Measurements from ENCODE around the gene VBP1.

DNA sequence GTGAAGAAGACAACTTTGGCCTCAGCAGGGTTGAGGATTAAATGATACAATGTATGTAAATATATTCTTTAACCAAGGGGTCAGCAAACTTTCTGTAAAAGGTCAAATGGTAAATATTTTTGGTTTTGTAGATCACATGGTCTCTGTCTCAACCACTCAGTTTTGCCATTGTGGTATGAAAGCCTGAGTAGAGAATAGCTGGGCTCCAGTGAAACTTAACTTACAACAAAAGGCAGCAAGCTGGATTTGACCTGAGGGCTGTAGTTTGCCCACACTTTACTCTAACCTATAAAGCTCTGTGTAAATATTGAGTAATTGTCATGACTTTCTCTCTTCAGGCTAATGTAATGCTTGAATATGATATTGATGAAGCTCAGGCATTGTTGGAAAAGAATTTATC lies 19.6 kb downstream of the VBP1 start:
- TF ChIP-seq, protein P1, sequence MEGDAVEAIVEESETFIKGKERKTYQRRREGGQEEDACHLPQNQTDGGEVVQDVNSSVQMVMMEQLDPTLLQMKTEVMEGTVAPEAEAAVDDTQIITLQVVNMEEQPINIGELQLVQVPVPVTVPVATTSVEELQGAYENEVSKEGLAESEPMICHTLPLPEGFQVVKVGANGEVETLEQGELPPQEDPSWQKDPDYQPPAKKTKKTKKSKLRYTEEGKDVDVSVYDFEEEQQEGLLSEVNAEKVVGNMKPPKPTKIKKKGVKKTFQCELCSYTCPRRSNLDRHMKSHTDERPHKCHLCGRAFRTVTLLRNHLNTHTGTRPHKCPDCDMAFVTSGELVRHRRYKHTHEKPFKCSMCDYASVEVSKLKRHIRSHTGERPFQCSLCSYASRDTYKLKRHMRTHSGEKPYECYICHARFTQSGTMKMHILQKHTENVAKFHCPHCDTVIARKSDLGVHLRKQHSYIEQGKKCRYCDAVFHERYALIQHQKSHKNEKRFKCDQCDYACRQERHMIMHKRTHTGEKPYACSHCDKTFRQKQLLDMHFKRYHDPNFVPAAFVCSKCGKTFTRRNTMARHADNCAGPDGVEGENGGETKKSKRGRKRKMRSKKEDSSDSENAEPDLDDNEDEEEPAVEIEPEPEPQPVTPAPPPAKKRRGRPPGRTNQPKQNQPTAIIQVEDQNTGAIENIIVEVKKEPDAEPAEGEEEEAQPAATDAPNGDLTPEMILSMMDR (IDR thresholded peaks at IDR 0.05) = no peak
- TF ChIP-seq SP1 (CRISPR knock-in tag; conservative IDR thresholded peaks at IDR 0.05) (no peak), ETV6 (CRISPR knock-in tag; IDR thresholded peaks at IDR 0.05) (no peak)

Data from WTC11 (cell line).